HFFc6 (cell line): ENCODE measurements around the gene ZC3H7B. TPM values are rescaled to one million over a fixed set of nuclear protein-coding genes. Genes with fewer than 3 reads are reported as not detected.
A peak's percentile ranks its signal among the peaks of the same experiment; 100 is the strongest.

Experiments
- DNase-seq: peaks from one replicate; pipeline ENCODE4 v3.0.0-alpha.2; 2018
- H3K27ac Mint-ChIP-seq: 2 replicates; pipeline ENCODE4 v1.8.0; 2020; ENCODE audit warnings: mild to moderate bottlenecking, mixed read lengths
- H3K27me3 Mint-ChIP-seq: 2 replicates; pipeline ENCODE4 v1.8.0; 2021; ENCODE audit warnings: mild to moderate bottlenecking, moderate library complexity, mixed read lengths; ENCODE audit not compliant: insufficient read depth
- H3K36me3 Mint-ChIP-seq: 2 replicates; pipeline ENCODE4 v1.8.0; 2021; ENCODE audit warnings: low read depth, mixed read lengths
- H3K4me1 Mint-ChIP-seq: 2 replicates; pipeline ENCODE4 v1.8.0; 2020; ENCODE audit warnings: low read depth, mixed read lengths
- H3K4me3 Mint-ChIP-seq: 2 replicates; pipeline ENCODE4 v1.8.0; 2020; ENCODE audit warnings: mild to moderate bottlenecking, moderate library complexity, mixed read lengths
- H3K9me3 Mint-ChIP-seq: 2 replicates; pipeline ENCODE4 v1.8.0; 2020; ENCODE audit warnings: mild to moderate bottlenecking, mixed read lengths
- total RNA-seq, 6 experiments: library from RNA; stranded (reverse); fragmentation: NEBNext Ultra II Directional; extraction: Animal tissue kit (Norgen Biotek cat#: 25700); gene quantifications; 2 replicates in 1 of 6; 3 replicates in 5 of 6; pipeline ENCODE4 v1.2.3, GENCODE V29; 2021
- TF ChIP-seq, protein P1 (sequence below): fragments of 200-600 bp; sonication (generic); IDR thresholded peaks from 2 replicates; pipeline ENCODE4 v1.5.0; 2021; ENCODE audit warnings: antibody characterized with exemption, mild to moderate bottlenecking

Gene ZC3H7B
- total RNA-seq, 6 experiments from 2014 or later, result 108 to 137 (median 130) TPM

DNA sequence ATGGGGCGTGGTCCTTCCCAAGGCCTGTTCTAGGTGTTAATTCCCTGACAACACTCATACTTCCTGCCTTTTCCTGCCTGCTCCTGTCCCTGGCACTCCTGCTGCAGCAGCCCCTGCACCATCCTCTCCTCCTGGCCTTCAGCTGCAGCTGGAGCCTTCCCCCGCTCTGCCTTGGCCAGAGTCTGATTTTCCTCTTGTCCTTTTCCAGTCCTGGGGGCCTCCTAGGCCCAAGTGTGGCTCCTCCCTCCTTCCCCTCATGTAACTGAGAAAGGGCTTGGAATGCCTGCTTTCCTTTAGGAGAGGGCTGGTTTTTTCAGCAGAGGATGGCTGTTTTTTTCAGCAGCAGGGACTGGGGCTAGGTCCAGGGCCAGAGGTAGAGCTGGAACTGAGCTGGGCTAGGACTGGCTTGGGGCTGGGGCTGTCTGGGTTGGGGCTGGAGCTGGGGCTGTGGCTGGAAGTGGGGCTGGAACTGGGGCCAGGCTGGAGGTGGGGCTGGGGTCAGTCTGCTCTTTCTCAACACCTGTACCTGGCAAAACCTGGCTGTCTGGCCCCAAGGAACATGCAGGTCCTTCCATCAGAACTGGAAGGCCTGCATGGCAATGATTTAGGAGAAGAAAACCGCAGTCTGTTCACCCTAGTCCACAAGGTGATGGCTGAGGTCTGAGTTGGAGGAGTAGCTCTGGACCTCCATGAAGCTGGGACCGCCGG, 23.6 kb downstream of the ZC3H7B start:
- Mint-ChIP-seq H3K36me3 (peaks cover 34% of the 10 kb centered on the region), H3K9me3 (no peaks in the 10 kb centered on the region), H3K4me3 (no peak overlapping the region), H3K27ac (no peak overlapping the region), H3K27me3 (peaks cover 4% of the 10 kb centered on the region), H3K4me1 (peaks cover 9% of the 10 kb centered on the region; the same call in 1 of the 2 replicates)
- no peak for DNase-seq
- TF ChIP-seq, protein P1, sequence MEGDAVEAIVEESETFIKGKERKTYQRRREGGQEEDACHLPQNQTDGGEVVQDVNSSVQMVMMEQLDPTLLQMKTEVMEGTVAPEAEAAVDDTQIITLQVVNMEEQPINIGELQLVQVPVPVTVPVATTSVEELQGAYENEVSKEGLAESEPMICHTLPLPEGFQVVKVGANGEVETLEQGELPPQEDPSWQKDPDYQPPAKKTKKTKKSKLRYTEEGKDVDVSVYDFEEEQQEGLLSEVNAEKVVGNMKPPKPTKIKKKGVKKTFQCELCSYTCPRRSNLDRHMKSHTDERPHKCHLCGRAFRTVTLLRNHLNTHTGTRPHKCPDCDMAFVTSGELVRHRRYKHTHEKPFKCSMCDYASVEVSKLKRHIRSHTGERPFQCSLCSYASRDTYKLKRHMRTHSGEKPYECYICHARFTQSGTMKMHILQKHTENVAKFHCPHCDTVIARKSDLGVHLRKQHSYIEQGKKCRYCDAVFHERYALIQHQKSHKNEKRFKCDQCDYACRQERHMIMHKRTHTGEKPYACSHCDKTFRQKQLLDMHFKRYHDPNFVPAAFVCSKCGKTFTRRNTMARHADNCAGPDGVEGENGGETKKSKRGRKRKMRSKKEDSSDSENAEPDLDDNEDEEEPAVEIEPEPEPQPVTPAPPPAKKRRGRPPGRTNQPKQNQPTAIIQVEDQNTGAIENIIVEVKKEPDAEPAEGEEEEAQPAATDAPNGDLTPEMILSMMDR, result no peak

DNA sequence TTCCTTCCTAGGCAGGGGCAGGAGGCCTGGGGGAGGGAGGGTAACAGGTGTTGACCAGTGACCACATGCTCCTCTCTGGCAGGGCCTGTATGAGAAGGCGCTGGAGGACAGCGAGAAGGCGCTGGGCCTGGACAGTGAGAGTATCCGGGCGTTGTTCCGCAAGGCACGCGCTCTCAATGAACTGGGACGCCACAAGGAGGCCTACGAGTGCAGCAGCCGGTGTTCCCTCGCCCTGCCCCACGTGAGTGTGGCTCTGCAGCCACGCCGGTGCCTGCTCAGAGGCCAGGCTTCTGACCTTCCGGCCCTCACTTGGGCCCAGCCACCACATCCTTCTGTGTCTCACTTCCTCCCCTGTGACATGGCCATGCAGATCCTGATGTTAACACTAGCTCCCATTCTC, 25.8 kb downstream of the ZC3H7B start:
- DNase-seq, result no peak
- Mint-ChIP-seq H3K27me3 (peaks cover 2% of the 10 kb centered on the region; the same call in 1 of the 2 replicates), H3K4me3 (no peak overlapping the region), H3K9me3 (no peaks in the 10 kb centered on the region), H3K36me3 (peaks cover 25% of the 10 kb centered on the region), H3K4me1 (peaks cover 9% of the 10 kb centered on the region; the same call in 1 of the 2 replicates), H3K27ac (no peak overlapping the region)
- TF ChIP-seq, protein P1, result no peak

DNA sequence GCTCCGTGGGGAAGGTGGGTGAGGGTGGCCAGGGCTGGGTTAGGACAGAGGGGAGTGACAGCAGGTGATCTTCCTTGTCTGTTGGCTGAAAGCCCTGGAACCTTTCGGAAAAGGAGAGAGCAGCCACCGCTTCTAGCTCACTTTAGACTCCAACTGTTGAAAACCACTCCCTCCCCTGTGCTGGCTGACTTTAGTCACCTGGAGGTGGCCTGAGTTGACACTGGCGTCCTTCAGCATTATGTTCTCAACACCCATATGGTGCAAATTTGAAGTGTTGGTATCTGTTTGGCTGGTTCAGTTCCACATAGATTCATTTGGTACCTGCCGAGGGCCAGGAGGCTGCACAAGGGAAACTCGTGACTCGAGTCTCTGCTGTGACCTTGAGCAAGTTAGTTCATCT, 28.8 kb downstream of the ZC3H7B start:
- H3K36me3 Mint-ChIP-seq, result peaks cover 19% of the 10 kb centered on the region
- no peaks in the 10 kb centered on the region for H3K9me3 Mint-ChIP-seq
- H3K27ac Mint-ChIP-seq, result no peak overlapping the region
- DNase-seq, result no peak
- no peaks in the 10 kb centered on the region; the same call in 1 of the 2 replicates for H3K27me3 Mint-ChIP-seq
- no peak overlapping the region for H3K4me3 Mint-ChIP-seq
- H3K4me1 Mint-ChIP-seq, result peaks cover 9% of the 10 kb centered on the region; the same call in 1 of the 2 replicates
- TF ChIP-seq, protein P1, result no peak

DNA sequence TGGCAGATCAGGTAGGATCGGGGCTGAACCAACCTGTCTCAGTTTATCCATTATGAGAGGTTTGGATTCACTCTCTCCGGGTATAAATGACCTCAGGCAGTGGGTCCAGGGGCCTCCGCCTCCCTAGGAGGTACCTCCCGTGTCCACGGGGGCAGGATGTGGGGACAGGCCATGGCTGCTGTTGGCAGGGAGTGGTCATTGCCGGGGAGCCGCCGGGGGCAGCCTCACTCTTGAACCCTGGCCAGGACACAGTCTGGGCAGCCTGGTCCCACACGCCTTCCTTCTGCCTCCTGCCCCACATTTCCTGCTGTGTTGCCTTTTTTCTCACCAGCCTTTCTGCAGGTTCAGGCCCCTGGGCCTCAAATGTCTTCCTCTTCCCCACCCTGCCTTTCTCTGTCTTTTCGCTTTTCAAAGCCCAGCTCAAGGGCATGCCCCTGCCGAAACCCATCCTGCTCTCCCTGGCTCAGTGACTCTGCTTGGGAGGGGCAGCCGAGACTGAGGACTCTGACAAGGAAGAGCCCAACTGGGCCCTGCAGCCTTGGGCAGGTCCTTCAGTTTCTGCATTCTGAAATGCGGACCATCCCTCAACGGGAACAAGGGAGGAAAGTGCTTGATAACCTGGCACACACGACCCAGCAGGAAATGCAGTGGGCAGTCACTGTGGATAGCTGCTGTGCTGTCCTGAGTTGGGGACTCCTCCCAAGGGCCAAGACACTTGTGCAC, 31.1 kb downstream of the ZC3H7B start:
- peaks cover 1% of the 10 kb centered on the region for H3K27me3 Mint-ChIP-seq
- H3K27ac Mint-ChIP-seq, result no peak overlapping the region
- H3K9me3 Mint-ChIP-seq, result no peaks in the 10 kb centered on the region
- peaks cover under 1% of the 10 kb centered on the region; the same call in 1 of the 2 replicates for H3K4me1 Mint-ChIP-seq
- H3K36me3 Mint-ChIP-seq, result peaks cover 24% of the 10 kb centered on the region
- no peak overlapping the region for H3K4me3 Mint-ChIP-seq
- no peak for DNase-seq
- TF ChIP-seq, protein P1, result no peak

DNA sequence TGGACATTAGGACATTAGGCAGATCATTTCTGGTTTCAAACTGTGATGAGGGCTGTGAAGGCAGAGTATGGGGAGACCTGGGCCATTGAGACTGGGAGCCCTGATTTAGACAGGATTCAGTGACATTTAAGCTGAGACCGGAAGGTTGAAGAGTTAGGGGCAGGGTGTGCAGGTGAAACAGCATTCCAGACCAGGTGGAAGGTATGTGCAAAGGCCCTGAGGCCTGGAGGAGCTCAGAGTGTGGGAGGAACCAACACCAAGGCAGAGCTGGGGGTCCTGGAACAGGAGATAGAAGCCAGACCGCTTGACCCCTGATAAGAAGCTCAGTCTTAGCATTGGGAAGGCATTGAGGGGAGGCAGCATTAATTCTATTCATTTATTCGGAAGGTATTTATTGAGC, 32.5 kb downstream of the ZC3H7B start:
- TF ChIP-seq, protein P1, result no peak
- Mint-ChIP-seq H3K27me3 (peaks cover 1% of the 10 kb centered on the region), H3K9me3 (no peaks in the 10 kb centered on the region), H3K27ac (peak overlapping the region; percentile 48), H3K4me1 (no peaks in the 10 kb centered on the region), H3K36me3 (peaks cover 23% of the 10 kb centered on the region), H3K4me3 (no peak overlapping the region)
- DNase-seq, result no peak
